Inflammatory macrophage (primary cell): ENCODE measurements around the gene TNK2.
A peak's percentile ranks its signal among the peaks of the same experiment; 100 is the strongest.
"Not testable (repeated sequence)": the region's sequence is repeated elsewhere in the genome, so short reads cannot be mapped to it uniquely, and the experiment has no call there.

ENCODE experiments used
- DNase-seq, 2 donors: peaks; one replicate each; pipeline ENCODE4 v3.0.0-alpha.2; 2020 to 2022

Gene TNK2

DNA sequence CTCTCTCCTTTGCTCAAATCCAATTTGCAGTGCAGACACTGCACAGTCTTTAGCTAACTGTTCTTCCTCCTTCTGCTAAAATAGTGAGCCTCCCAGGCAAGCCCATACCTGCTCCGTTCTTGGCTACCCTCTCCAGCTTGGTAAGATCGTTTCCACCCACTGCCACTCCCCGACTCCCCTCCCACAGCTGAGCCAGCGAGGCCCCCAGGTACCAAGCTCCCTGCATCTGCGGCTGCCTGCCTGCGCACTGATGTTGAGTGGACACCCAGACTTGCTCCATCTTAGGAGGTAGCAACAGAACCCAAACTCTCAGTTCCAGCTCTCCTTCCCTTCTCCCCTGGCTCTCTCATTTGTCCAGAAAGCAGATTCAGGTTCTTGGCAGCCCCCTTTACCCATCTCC lies 7.9 kb upstream of the TNK2 start:
- no peak for DNase-seq

DNA sequence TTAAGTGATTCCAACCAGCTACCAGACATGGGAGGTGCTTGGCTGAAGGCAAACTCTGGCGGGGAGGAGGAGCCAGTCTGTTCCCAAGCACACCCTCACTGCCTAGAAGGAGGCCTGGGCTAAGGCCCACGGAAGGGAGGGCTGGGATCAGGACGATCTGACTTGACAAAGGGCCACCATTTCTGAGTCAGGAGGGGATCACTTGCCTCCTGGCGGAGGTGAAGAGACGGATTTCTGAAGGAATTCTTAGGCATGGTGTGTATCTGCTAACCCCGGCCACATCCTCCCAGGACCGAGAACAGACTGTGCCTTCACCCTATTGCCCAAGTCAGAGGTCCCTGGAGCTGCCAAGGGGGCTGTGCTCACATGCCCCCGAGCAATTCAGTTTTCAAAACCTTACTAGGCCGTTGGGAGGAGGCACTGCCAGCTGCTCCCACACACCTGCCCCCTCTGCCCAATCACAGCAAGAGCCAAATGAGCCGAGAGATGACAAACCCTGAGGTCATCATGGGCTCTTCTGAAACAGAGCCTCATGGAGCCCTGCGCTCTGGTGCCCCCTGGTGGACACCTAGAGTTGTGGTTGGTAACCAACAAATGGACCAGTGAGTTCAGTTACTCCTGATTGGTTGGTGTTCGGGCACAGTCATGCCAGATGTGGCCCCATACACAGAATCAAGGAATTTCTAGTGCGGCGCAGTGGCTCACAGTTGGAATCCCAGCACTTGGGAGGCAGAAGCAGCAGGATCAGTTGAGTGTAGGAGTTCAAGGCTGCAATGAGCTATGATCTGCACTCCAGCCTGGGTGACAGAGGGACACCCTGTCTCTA lies 6.5 kb upstream of the TNK2 start:
- peak; percentile 96 to 98 for DNase-seq

DNA sequence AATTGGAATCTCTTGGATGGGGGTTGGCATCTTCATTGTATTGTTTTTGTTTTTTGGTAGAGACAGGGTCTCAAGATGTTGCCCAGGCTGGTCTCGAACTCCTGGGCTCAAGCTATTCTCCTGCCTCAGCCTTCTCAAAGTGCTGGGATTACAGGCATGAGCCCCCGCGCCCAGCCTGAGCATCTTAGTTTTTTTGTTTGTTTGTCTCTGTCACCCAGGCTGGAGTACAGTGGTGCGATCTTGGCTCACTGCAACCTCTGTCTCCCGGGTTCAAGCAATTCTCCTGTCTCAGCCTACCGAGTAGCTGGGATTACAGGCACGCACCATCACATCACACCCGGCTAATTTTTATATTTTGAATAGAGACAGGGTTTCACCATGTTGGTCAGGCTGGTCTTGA lies 5.8 kb upstream of the TNK2 start:
- not testable (repeated sequence) for DNase-seq

DNA sequence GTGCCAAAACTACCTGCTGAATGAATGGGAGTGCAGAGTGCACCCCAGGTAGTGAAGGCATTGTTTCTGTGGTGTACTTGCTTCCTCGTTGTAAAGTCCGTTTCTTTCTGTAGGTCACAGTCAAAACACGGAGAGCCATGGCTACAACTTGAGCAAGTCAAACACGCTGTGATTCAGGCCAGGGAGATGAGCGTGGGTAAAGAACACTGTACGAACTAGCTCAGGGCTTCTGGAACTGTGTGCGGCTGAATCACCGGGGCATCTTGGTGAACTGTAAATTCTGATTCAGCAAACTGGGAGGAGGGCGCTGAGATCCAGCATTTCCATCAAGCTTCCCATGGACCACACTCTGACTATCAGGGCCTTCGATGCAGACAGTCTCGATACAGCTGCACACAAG lies 5.0 kb upstream of the TNK2 start:
- DNase-seq = no peak

DNA sequence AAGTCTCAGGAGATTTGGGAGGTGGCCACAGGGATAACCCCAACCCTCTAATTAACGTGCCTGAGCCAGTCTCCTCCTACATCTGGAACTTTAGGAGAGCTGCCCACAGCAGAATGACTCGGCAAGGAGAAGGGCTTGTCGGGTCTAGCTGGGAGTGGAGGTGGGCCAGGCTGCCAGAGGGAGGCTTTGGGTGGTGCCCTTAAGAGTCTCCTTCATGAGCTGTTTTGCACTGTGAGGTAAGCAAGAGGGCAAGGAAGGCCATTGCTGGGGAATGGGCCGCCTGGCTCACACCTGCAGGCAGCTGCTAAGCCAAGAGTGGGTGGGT lies 3.6 kb upstream of the TNK2 start:
- DNase-seq = no peak

DNA sequence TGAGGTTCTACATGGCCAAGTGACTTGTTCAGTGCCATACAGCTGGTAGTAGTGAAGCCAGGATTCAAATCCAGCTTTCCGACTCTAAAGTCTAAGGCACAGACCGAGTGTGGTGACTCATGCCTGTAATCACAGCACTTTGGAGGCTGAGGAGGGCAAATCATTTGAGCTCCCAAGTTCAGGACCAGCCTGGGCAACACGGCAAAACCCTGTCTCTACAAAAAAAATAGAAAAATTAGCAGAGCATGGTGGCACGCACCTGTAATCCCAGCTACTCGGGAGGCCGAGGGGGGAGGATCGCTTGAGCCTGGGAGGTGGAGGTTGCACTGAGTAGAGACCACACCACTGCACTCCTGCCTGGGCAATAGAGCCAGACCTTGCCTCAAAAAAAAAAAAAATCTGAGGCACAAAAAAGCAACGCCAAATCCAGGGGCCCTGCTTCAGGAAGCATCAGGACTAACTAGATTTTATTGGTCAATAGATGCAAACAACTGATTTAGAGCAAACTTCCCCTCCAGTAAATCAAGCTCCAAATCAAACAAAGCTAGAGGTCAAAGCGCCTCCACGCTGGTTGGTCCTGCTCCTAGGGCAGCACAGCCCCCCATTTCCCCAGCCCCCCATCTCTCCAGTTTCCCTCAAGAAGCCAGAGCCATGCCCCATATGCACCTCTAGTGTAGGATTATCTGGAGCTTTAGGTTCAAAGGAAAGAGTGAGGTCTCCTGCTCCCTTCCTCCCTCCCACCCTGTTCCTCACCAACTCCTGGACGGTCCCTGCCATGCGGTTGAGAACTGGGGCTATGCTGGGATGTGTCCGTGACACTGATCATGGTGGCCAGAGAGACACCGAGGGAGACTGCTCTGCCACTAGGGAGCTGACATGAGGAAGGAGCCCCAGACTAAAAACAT lies 2.9 kb upstream of the TNK2 start:
- DNase-seq = no peak

DNA sequence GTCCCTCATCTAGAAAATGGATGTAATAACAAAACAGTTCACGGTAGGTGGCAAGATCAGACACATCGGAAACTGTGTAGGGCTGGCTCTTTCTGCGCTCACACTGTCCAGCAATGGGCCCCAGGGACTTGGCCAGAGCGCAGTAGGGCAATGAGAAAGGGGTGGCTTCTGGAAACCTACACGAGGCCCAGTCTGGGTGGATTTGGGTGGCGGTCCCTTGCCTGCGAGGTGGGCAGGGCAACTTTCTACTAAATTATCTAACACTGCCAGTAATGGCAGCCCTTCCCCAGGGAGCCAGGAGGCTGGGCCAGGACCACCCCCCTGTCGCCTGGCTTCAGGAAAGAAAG lies 2.1 kb upstream of the TNK2 start:
- DNase-seq = no peak

DNA sequence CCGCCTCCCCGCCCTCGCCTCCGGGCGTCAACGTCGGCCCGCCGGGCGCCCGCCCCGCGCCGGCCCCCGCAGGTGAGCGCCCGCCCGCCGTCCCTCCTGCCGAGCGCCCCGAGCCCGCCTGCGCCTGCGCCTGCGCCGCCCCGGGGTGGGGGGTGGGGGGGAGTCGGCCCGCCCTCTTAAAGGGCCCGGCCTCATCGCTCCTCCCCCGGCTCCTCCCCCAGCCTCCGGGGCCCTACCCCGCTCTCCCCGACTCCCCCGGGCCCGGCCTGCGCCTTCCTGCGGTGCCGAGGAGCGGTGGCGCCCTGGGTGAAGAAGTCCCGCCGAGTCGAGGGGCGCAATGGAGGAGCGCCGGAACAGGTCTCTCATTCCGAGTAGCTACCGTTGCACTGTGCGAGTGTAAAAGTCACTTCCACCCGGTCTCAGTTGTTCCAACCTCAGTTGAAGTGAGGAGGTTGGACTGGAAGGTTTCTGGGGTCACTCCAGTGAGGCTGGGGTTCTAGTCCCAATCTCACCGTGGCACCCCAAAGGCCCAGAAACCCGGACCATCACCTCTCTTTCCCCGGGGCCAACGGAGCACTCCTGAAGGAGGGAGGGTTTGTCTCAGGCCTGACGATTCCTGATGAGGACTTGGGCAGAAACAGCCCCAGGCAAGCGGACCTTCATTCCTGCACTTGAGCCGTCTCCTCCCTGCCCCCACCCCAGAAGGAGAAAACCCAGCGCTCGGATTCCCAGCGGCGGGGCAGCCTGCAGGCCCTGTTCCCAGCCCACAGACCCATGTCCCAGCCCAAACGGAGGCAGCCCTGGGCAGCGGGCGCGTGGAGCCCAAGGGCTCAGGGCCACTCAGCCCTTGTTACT lies 1.5 kb upstream of the TNK2 start:
- peak; percentile 68 to 81 for DNase-seq

DNA sequence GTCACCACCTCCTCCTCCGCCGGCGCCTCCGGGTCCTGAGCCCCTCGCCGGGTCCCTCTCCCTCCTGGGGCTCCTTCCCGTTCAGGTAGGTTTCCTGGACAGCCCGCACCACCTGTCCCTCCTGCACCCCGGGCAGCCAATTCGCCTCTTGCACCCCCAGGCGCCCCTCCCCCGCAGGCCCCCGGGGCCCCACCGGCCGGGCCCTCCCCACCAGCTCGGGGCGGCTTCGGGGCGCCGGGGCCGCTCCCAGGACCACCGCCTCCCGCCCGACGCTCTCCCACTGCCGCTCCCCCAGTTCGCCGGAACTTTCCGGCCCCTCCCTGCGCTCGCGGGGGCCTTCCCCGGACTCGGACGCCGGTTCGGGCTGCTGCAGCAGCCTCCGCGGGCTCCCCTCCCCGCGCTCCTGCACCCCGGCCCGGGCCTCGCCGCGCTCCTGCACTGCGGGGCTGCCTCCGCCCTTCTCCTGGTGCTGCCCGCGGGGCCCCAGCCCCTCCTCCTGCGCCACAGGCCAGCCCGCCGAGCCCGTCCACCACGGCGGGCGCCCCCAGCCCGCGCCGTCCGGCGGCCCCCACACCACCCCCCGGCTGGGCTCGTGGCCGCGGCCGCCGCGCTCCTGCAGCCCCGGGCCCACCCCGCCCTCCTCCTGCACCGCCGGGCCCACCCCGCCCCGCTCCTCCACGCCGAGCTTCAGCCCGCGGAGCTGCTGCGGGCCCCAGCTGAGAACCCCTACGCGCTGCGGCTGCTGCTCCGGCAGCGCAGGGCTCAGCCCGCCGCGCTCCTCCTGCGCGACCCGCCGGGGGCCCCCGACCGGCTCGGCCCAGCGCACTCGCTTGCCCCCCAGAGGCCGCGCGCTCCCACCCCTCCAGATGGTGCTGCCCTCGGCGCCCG lies 587 bp upstream of the TNK2 start:
- no peak for DNase-seq

DNA sequence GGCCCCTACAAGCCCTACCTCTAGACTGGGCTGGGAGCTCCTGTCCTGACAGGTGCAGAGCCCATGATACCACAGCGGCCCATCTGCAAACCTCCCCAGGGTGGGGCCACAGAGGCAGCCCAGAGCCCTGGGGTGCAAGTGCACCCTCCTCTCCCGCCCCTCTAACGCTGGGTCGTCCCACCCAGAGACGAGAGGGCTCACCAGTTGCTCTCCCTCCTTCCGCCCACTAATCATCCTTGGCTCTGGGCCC lies 742 bp downstream of the TNK2 start:
- DNase-seq = no peak

DNA sequence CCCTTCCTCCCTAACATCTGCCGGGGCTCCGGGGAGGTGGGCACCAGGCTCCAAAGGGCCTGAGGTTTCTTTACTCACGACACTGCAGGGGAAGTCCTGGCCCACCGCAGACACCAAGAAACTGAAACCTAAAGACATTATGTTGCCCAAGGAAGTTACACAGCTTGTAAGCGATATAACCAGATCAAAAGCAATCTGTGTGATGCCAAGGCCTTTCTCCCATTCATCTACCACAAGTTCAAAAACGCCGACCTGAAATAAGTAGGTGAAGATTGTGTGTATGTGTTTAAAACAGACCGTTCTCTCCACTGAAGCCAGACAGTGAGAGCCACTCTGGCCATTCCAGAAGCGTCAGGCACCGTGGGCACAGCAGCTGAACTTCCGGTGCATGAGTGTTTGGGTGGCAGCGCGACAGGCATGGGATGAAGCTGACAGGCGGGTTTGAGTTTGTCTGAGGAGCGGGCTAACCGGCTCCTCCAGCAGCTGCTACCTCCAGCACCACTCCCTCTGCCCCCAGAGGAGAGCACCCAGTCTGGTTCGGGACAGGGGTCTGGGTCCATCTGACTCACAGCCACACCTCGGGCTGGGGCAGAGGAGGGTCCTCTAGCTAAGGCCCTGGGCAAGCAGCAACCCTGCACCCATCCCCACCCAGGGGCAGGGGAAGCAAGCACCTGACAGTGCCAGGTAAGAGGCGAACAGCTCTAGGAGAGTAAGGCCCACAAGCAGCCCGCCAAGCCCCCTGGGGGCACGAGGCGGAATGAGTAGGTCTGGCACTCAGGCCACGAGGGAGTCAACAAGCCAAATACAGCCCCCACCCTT lies 1.3 kb downstream of the TNK2 start:
- DNase-seq = peak; percentile 57 to 71

DNA sequence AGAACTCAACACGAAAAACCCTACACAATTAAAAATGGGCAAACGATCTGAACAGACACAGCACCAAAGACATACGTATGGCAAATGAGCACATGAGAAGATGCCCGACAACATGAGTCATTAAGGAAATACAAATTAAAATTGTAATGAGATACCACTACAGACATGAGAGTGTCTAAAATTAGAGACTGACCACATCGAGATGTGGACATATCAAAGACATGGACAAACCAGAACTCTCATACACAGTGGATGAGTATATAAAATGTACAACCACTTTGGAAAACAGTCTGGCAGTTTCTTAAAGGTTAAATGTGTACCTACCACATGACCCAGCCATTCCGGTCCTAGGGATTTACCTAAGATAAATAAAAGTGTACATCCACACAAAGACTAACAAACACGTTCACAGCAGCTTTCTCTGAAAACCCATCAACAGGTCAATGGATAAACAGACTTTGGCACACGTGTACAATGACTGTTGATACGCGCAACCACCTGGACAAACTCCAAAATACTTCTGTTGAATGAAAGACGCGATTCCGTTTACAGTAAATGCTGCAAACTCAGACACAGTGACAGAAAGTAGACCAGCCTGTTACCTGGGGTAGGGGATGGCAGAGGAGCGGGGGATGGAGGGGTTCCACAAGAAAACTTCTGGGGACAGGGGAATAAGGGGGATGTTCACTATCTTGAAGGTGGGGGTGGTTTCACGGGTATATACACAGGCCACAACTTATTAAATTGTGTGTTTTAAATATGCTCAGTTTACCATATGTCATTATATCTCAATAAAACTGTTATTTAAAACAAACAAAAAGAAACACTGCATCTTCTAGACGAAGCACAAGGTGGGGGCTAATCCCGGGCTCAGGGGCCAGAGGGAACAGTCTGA lies 2.1 kb downstream of the TNK2 start:
- peak; percentile 33 to 51 for DNase-seq

DNA sequence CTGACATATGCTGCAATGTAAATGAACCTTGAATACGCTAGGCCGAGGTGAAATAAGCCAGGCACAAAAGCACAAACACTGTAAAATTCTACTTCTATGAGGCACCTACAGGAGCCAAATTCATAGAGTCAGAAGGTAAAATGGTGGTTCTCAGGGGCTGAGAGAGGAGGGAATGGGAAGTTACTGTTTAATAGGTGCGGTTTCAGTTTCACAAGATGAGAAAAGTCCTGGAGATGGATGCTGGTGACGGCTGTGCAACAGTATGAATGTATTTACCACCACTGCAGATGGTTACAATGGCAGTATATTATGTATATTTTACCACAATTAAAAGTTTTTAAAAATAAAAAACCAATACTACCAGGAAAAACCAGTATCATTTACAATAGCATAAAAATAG lies 4.0 kb downstream of the TNK2 start:
- no peak for DNase-seq

DNA sequence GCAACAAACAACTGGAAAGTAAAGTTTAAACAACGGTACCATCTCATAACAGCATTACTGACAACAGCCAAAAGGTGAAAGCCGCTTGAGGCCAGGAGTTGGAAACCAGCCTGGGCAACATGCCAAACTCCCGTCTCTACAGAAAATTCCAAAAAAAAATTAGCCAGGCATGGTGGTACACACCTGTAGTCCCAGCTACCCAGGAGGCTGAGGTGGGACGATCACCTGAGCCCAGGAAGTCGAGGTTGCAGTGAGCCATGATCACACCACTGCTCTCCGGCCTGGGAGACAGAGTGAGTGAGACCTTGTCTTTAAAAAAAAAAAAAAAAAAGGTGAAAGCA lies 4.4 kb downstream of the TNK2 start:
- no peak for DNase-seq

DNA sequence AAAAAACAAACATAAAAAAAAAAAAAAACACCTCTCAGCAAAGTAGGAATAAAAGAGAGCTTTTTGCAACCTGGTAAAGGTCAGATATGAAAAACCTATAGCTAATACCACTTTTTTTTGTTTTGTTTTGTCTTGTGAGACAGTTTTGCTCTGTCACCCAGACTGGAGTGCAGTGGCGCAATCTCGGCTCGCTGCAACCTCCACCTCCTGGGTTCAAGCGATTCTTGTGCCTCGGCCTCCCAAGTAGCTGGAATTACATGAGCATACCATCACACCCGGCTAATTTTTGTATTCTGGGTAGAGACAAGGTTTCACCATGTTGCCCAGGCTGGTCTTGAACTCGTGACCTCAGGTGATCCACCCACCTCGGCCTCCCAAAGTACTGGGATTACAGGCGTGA lies 5.7 kb downstream of the TNK2 start:
- DNase-seq = not testable (repeated sequence)

DNA sequence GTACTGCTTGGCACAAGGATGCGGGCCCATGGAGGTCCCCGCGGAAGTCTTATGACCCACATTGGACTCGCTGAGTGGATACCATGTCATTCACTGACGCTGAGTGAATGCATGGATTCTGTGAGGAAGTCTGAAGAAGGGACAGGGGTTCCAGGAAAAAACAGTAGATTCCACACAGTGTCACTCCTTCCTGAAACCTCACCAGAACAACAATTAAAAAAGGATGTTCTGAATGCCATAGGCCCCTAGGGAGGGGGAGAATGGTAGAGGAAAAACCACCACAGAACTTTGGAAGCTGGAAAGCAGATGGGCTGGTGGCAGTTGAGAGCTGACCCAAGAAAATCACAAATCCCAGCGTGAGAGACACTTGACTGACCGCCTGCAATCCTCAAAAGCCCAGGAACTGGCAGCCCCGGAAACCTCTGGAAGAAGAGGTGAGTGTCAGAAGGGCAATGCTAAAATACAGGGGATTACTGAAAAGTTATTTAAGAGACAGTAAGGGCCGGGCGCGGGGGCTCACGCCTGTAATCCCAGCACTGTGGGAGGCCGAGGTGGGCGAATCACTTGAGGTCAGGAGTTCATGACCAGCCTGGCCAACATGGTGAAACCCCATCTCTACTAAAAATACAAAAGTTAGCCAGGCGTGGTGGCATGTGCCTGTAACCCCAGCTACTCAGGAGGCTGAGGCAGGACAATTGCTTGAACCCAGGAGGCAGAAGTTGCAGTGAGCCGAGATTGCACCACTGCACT lies 6.3 kb downstream of the TNK2 start:
- peak in 1 of 2 donors; percentile 55 for DNase-seq

DNA sequence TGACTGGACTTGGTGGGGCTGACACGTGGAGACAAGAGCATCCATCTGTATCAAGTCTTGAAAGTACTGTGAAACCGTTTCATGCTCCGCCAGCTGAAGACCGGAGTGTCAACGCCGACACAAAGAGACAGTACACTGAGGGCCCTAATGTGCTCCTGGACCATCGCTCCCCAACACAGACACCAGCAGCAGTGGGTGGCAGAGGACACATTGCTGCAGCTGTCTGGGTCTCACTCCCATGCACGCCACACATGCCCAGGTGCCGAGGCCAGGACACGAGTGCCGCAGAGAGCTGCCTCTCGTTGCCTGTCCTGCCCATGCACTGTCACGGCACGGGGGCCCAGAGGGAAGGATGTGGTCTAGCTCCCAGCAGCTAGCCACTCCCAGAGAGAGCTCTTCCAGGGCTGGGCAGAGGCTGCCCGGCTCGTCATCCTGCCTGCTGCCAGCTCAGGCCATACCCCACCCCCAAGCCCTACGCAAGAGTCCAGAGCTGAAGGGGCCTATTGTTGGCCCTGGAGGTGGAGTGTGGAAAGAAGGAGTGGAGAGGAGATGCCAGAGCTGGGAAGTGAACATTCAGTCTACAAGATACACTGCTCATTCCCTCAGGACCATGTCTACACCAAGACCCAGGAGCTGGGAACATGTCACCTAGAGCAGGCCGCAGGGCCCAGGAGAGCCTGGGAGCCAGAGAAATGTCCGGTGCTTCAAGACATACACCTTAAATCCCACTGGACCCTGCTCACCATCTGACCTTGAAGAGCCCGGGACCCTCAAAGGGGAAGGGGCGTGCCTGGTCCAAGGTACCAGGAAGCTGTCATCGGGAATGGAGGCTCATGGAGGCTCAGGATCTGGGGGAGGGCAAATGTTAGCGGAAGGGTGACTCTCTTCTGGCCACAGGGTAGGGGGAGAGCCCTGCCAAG lies 7.7 kb downstream of the TNK2 start:
- DNase-seq = peak; percentile 90 to 92

DNA sequence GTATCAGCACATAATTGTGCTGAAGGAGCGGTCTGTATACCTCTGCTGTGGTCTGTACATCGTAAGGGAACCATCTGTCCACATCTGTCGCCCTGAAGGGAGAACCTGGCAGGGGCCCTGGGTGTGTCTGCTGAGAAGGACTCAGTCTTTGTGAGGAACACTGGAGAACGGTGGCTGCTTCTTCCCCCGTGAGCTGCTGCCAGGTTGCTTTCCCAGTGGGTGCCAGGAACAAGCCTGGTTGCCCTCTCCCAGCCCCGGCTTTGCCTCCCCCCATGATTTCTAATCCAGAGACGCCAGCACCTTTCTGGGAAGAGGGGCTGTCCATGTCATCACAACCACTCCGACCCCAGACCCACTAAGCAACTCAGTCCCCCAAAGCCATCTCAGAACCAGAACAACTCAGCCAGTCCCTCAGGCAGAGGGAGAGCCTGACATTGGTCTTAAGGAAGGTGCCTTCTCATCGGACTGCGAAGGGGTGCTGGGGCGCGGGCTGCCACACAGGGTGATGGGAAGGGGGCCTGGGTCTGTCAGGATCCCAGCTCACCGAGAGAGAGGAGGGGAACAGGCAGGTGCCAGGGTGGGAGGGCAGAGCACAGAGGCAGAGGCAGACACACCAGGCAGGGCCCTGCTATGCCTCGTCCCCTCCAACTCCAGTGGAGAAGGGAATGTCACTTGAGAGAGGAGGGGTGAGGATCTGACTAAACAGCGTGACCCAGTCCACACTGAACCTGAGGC lies 8.5 kb downstream of the TNK2 start:
- DNase-seq = no peak
